GM12891 (cell line): ENCODE results near the gene SEMA5A.

Source experiments
- DNase-seq: peaks from one replicate; pipeline ENCODE4 v3.0.0; 2011; ENCODE audit warnings: low spot score; ENCODE audit not compliant: insufficient read length
- FAIRE-seq: peaks from 2 replicates; lab custom pipeline; 2011; peaks lifted over from hg19 to GRCh38; lab: Jason Lieb, UNC
- PAX5 ChIP-seq: IDR thresholded peaks from 2 replicates; pipeline ENCODE4 v1.6.1; 2011; ENCODE audit warnings: low read length, moderate library complexity, mild to moderate bottlenecking; ENCODE audit not compliant: insufficient read depth, severe bottlenecking
- POLR2A ChIP-seq: IDR thresholded peaks from 2 replicates; pipeline ENCODE4 v1.6.1; 2011; ENCODE audit warnings: low read depth, low read length, control low read depth
- POLR2AphosphoS5 ChIP-seq: IDR thresholded peaks from 2 replicates; pipeline ENCODE4 v1.6.1; 2011; ENCODE audit warnings: low read depth, low read length, control low read depth
- POU2F2 ChIP-seq: IDR thresholded peaks from 2 replicates; pipeline ENCODE4 v1.6.1; 2011; ENCODE audit warnings: low read depth, mild to moderate bottlenecking, control low read depth, low read length, moderate library complexity
- SPI1 ChIP-seq: IDR thresholded peaks from 2 replicates; pipeline ENCODE4 v1.6.1; 2011; ENCODE audit warnings: low read depth, low read length, control low read depth
- TAF1 ChIP-seq: IDR thresholded peaks from 2 replicates; pipeline ENCODE4 v1.6.1; 2011; ENCODE audit warnings: low read depth, low read length, control low read depth

The SEMA5A gene

DNA sequence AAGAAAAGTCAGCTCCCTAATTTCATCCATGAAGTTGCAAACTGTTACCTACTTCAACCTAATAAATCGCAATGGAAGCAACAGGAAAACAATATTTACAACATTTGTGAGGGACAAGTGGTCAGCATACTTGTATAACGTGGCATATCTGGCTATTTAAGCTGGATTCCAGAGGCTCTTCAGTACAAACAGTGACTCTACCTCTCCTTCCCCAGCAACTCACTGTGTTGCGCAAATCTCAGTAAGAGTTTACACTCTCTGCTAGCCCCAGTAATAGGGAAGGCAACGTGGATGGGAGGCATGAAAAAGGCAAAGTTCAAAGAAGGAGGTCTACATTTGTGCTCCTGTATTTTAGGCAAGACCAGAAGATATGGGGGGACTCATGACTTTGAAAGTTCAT is 18.9 kb upstream of the SEMA5A start:
- DNase-seq (no peak), FAIRE-seq (no peak)
- no peak for TF ChIP-seq PAX5

DNA sequence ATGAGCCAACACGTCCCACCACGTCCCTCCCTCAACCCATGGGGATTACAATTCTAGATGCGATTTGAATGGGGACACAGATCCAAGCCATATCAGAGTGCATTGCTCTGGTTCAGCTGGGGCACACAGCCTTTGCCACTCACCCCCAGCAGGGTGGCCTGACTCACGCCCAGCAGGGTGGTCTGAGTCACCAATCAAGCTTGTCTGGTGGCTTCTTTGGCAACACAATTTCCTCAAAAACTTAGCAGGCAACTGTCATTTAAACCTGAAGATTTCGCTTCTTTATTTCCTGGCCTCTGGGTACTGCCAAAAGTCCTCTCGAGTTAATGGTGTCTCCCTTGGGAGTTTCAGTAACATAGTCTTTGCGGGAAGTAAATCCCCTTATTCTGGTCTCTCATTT is 16.3 kb upstream of the SEMA5A start:
- TF ChIP-seq TAF1 (no peak), POLR2A (no peak), PAX5 (no peak), SPI1 (no peak), POLR2AphosphoS5 (no peak), POU2F2 (no peak)
- no peak for DNase-seq
- FAIRE-seq, result no peak

DNA sequence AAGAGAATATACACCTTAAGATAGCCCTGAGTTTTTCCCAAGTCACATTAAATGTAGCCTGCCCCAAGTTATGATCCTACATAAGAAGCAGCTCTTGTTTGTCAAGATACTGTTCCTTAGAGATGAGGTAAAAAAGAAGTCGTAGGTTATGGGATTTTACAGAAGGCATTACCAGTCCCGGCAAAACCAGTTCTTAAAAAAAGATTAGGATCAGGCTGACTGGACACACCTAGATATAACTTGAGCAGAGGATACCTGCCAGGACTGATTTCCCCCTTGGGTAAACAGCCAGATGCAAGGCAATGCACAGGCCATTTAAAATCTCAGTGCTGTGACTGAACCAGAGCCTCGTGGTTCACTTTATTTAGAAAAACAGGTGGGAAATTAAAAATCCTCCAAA is 14.1 kb upstream of the SEMA5A start:
- DNase-seq, result no peak
- no peak for FAIRE-seq
- TF ChIP-seq PAX5, result no peak
- no peak for TF ChIP-seq TAF1
- no peak for TF ChIP-seq SPI1
- no peak for TF ChIP-seq POLR2AphosphoS5

DNA sequence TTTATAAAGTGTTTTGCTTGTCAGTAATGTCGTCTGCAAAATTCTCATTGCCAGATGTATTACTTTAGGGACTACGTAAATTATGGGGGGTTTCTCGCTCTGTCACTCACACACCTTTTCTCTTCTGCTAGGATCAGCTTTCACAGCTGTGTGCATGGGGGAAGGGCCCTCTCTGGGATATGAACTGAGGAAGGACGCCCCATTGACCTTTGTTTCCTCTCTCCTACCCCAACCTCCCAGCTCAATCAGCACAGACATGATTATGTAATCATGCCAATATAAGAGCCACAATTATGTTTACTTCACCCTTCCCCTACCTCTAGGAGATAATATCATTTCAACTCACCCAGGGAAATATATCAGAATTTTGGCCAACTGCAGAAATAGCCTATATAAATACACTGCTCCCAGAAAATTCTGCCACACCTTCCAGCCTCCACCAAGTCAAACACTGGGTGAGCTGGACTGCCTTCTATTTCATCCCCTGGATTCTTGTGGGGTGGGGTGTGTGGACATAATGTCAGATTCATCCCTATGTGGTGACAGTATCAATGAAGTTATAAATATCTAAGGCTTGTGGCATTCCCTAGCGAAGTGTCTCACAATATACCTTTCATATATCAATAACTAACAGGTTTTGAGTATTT is 12.6 kb upstream of the SEMA5A start:
- FAIRE-seq (no peak), DNase-seq (no peak)
- TF ChIP-seq PAX5 (no peak), POU2F2 (no peak), POLR2A (no peak), TAF1 (no peak), SPI1 (no peak), POLR2AphosphoS5 (no peak)

DNA sequence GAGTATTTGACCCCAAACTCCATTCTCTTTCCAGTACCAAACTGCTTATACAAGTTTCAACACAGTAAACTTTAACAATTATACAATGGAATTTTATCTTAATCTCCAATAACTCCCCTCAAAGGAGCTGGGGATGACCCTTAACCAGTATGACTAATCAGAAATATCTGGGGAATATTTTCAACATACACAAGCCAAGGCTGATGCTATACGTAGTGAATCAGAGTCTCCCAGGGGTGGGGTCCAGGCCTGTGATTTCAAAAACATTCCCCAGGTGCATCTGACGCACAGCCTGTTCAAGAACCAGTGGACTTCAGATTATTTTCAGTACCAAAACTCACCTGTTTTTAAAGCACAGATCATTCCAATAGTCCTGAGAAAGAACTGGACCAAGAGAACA is 11.8 kb upstream of the SEMA5A start:
- no peak for FAIRE-seq
- TF ChIP-seq TAF1 (no peak), POLR2A (no peak), SPI1 (no peak), PAX5 (no peak), POLR2AphosphoS5 (no peak), POU2F2 (no peak)
- no peak for DNase-seq

DNA sequence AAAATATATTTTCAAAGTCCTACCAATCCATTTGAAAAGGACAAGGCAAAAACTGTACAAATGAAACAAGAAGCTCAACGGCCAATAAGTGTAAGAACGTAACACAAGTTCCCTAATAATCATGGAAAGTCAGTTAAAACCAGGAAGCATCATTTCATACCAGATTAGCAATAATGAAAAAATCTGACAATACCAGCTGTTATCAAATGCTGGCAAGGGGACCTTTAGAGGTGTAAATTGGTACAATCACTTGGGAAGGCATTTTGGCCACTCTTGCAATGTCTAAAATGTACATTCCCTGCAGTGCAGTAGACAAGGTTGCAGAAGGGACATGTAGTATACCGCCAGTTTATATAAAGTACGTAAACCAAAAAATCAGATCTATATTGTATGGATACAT is 10.1 kb upstream of the SEMA5A start:
- FAIRE-seq (no peak), DNase-seq (no peak)
- TF ChIP-seq POU2F2, result no peak
- TF ChIP-seq PAX5, result no peak
- no peak for TF ChIP-seq TAF1
- no peak for TF ChIP-seq POLR2A

DNA sequence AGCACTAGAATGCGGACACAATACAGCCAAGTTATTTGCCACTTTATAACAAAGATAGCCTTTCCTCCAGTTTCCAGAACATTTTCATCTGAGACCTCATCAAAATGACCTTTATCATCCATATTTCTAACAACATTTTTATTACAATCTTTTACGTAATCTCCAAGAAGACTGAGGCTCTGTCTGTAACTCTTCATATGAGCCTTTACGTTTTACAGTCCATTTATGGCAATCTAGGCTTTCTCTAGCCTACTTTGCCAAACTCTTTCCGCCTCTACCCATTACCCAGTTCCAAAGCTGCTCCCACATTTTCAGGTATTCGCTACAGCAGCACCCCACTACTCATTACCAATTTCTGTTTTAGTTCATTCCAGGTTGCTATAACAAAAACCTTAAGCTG is 8.2 kb upstream of the SEMA5A start:
- no peak for DNase-seq
- TF ChIP-seq POLR2AphosphoS5, result no peak
- no peak for TF ChIP-seq POU2F2
- TF ChIP-seq SPI1, result no peak
- TF ChIP-seq TAF1, result no peak
- FAIRE-seq, result no peak

DNA sequence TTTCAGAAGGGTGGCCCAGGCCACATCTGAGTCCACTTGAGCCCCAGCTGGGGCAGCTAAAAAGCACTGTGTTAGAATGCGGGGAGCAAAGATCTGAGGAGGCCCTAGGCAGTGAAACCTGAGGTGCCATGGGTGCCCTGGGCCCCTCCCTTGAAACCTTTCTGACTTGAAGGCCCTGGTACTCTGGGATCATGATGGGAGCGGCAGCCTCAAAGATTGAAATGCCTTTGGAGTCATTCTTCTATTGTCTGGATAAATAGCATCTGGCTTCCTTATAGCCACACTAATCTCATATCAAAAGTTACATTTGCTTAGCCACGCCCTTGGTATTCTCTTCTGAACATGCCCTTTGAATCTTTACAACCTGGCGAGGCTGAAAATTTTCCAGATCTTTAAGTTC is 7.7 kb upstream of the SEMA5A start:
- no peak for TF ChIP-seq TAF1
- TF ChIP-seq POLR2A, result no peak
- TF ChIP-seq SPI1, result no peak
- TF ChIP-seq POLR2AphosphoS5, result no peak
- TF ChIP-seq POU2F2, result no peak
- TF ChIP-seq PAX5, result no peak
- no peak for DNase-seq
- no peak for FAIRE-seq

DNA sequence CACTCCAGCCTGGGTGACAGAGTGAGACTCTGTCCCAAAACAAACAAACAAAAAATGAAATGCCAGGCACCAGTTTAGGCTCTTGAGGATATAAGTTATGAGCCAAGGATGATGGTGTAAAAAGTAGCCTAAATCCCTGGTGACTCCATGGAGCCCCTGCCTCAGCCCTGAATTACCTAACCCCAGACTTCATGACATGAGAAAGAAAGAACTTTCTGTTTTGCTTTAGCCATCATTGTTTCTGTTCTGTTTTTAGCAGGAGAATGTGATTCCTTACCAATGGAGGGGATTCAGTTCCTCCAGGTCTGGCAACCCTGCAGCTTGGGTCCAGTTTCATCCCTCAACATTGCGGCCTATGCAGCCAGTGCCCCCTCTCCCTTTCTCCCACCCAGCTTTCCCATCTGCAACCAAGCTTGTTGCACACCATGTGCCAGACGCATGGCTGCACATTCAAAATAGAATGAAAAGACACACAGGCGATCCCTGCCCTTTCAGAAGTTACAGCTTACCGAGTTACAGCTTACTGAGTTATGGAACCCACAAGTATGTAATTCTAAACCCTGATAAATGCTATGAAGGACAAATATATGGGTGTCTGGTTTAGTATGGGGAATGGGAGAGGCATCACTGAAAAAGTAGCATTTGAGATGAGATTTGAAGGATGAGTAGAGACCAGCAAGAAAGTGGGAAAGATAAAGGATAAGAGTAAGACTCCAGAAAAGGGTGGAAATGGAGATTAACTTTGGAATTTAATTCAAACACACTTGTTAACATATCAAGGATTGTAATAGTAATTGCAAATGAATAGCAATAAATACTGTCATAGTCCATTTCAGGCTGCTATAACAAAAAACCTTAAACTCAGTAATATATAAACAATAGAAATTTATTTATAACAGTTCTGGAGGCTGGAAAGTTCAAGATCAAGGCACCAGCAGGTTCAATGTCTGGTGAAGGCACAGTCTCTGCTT is 6.0 kb upstream of the SEMA5A start:
- FAIRE-seq (no peak), DNase-seq (no peak)
- TF ChIP-seq TAF1, result no peak
- no peak for TF ChIP-seq POU2F2
- no peak for TF ChIP-seq POLR2A
- TF ChIP-seq POLR2AphosphoS5, result no peak
- no peak for TF ChIP-seq SPI1
- no peak for TF ChIP-seq PAX5

DNA sequence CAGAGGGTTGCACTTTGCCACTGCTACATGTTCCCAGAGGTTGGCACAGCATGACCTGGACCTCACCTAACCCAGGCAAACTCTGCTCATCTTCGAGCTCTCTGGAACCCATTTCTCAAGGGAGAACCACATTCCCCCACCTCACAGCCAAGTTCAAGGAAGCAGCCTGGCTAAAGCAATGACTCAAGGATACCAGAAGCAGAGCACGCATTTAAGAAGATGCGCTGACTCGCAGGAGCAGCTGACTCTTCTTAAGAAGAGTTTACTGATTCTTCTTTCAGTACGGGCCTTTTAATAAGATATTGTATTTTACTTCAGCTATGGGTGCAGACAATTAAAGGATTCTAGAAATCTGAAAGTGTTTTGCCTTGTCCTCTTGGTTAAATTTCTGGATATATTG is 4.1 kb upstream of the SEMA5A start:
- DNase-seq (no peak), FAIRE-seq (no peak)
- TF ChIP-seq PAX5 (no peak), SPI1 (no peak), POLR2A (no peak), POLR2AphosphoS5 (no peak), POU2F2 (no peak), TAF1 (no peak)
